NCI-H2107 treated with DMSO at 0.1 percent for 48 hours (cell line): ENCODE measurements around the gene PROK1.

Experiments used
- DNase-seq: peaks from one replicate; lab custom pipeline; 2025; ENCODE audit not compliant: unreplicated experiment; lab: John Stamatoyannopoulos, UW

PROK1 gene

DNA sequence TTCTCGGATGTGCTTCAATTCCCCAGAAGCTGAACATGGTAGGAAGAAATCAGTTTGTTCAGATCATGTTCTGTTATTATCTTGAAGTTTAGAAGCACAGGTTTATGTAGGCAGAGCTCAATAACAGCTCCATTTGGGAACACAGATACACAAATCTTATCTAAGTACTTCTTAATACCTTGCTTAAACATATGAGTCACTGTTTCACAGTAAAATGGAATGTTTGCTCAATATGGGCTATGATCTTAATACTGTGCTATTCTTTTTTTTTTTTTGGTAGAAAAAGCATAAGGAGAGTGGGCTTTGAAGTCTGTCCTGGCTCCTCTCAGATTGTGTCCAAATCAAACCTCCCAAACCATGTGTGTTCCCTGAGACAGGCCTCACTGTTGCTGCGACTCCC lies 13.4 kb downstream of the PROK1 start:
- DNase-seq: no peak

GRCh38 chr1:110465038-110465813 lies 14.3 kb downstream of the PROK1 start:
- DNase-seq: no peak

- DNase-seq: no peak
Measured at GRCh38 chr1:110465814-110466380, 14.9 kb downstream of the PROK1 start.

DNA sequence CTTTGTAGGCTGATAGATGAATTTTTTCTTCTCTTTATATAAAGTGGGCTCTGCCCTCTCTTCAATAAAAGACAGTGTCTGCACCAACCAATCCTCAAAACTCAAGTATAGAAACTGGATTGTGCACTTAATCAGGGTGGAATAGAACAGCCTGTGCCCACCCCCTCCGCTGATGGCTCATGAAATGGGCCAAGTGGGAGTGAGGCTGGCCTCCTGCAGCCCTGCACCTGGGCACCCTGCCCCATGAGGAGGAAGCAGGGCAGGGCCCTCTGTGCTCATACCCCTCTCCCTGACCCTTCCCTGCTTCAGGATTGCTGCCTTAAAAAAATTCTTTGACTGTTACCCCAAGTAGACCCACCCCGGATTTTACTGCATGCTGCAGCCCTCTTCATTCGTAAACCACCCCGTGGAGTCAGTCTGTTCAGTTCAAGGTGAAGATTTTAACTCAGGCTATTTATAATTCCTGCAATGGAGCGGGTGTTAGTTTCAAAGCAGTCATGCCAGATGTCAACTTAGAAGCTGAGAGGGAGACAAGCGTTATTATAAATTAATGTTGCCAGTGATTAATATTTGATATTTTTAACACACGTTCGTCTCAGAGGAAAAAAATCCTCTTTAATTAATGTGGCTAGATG lies 15.8 kb downstream of the PROK1 start:
- DNase-seq: no peak

DNA sequence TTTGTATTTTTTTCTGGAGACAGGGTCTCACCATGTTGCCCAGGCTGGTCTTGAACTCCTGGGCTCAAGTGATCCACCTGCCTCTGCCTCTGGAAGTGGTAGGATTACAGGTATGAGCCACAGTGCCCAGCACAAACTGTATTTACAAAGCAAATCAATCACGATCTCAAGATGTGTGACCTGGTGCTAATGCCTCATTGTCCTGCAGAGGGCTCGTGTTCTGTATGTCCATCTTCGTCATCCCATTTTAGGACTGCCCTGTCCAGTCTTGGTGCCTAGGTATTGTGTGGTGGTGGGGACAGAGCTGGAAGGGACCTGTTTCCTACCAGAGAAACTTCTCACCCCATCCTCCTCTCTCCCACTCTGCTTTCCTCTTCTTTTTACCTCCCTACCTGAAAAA lies 20.2 kb downstream of the PROK1 start:
- DNase-seq: no peak

- no peak for DNase-seq
Measured at GRCh38 chr1:110472546-110472945, 21.6 kb downstream of the PROK1 start.

DNA sequence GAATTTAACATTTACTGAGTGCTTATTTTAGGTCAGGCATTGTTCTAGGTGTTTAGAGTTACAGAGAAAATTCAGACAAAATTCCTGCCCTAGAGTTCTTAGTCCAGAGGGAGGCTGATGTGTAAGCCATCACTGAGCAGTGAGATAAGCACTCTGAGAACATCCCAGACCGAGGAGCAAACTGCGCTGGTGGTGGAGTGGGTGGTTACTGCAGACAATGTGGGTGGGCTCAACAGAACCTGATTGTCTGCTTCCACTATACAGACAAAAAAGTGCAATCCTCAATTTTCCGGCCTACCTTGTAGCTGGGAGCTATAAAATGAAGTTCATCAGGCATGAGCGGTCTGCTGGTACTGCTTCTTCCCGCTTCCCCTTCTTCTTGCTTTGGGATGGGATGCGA lies 23.5 kb downstream of the PROK1 start:
- DNase-seq: no peak

DNA sequence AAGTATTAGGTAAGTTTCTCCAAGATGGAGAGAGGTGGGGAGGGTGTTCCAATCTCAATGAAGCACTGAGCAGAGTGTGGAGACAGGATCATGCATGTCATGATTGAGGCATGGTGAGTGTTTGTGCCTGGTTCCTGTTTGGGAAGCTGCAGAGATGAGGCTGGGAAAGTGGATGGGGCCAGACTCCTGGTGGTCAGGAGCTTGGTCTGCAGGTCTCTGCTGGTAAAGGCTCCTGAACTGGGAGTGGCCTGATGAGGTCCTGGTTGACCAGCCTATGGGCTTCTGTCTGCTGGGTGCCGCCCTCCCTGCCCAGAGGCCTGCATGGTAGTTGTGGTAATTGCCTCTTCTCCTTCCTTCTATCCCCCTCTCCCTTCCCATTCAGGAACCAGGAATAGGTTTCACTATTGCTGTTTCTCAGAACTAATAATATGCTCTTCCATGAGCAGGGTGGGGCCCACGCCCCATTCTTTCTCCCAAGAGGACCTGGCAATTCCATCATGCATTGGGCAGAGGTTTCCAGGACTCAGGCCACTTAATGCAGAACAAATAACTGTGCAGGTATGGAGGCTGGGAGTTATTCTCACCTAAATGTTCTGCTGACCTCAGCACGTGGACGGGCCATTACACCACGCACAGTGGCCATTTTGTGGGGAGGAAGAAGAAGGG lies 24.5 kb downstream of the PROK1 start:
- DNase-seq: no peak

DNA sequence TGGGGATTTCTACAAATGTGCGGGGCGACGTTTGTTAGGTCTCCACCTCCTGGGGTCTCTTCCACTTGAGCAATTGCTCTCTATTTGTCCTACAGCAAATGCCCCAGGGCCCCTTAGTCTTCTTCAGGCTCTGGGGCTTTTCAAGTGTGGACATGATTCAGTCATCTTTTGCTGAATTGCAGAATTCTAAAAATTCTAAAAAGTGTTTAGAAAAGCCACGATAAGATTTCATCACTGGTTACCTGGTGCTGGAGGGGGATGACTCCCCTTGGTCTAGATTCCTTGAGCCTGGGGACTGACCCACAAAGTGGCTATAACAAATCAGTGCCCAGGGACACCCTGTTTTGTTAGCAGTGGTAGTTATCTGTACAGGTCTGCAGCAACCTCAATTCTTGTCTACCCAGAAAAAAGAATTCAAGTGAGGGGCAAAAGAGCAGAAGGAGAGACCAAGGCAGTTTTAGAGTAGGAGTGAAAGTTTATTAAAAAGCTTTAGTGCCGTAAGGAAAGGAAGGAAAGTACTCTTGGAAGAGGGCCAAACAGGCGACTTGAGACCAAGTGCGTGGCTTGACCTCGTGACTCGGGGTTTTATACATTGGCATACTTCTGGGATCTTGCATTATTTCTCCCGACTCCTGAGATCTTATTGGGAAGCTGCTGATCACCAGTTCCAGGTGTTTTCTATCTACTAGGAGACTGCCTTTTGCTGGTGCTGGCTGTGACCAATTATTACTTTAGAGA lies 25.2 kb downstream of the PROK1 start:
- no peak for DNase-seq

- DNase-seq: no peak
Measured at GRCh38 chr1:110477041-110477440, 26.1 kb downstream of the PROK1 start.

GRCh38 chr1:110477445-110477957 lies 26.6 kb downstream of the PROK1 start:
- no peak for DNase-seq

DNA sequence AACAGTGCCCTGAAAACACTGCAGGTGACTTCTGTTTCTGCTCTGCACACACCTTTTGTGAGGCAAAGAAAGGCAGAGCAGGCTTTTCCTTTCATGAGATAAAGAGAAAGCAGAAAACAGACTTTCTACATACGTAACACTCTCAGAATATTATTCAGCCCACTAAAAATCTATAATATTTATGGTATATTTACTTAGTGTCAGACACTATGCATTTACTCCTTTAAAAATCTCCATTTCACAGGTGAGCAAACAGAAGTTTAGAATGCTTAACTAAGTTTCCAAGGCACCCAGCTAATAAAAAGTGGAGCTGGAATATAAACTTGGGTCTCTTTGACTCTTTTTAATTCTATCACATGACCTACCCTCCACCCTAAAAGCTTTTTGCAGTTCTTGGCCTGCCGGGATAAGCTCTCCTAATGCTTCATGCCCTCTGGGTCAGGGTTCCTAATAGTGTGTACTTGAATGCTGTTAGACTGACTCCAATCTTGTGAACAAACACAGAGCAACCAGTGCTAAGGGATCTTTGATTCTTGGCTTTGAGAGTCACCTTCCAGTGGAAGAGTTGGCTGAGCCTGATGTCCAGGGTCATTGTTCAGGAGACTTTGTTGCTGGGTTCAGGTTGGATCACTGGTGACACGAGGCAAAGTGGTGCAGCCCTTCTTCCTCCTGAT lies 27.2 kb downstream of the PROK1 start:
- no peak for DNase-seq

DNA sequence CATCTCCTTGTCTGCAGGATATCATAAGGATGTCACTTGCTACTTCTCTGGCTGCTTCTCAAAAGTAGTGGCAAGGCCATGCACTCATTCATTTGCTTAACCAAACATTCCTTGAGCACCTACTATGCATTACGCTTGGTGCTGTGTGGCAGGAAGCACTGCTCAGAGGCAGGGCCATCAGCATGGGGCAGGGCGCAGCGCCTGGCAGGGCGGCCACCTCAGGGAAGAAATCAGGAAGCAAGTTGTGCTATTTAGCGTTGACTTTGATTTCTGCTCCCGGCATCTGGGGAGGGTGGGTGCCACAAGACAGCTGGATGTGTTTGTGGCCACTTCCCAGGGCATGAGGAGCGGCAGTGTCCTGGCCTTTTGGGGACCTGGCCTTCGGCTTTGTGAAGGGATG lies 27.9 kb downstream of the PROK1 start:
- no peak for DNase-seq

DNA sequence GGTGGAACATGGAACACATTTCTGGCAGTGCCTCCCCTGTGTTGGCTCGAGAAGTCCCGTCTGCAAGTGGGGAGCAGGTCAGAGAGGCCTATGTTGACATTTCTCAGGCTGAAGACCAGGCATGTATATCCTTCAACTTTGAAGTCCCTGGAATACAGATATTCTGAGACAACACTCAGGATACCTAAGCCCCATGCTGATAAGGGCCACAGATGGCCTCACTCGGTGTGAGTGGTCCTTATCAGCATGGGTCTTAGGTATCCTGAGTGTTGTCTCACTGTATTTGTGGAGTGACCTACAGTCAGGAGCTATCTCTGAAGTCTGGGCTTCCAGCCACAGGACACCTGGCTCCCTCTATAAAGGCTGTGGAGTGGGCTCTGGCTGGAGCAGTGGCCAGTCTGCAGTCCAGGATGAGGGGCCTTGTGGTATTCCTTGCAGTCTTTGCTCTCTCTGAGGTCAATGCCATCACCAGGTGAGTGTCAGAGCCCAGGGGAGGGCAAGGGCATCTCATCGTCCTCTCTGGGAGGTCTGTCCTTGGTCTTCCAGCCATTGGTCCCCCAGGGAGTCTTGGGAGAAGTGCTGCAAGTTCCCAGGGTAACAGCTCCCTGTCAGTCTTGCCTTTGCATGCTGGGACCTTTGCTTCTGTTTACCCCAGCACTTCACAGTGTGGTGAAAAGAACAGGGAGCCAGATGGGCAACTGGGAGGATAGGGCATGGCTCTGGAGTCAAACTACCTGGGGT lies 29.6 kb downstream of the PROK1 start:
- DNase-seq: no peak

DNA sequence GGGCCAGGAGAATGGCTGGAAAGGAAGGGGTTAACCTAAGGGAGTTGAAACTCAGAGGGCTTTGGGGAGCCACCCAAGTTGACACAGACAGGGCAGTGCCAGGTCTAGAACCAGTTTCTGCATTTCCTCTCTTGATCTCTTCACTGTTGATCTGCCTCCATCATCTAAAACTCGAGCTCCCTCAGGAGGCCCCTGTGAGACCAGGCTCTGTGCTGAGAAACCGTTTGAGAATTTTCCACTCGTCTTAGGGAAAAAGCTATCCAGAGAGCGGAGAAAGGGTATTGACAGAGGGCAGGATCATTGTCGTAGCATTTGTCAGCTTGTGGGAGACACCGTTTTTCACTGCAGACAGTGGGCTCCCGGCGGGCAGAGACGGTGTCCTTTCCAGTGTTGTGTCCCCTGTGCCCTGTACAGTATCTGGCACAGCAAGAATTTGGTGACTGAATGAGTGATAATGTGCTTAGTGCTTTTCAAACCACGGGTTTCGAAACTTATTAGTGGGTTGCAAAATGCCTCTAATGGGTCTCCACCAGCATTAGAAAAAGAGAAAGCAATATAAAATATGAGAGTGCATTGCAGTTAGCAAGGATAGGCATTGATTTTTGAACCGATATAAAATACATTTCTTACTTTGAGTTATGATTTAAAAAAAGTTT lies 31.1 kb downstream of the PROK1 start:
- no peak for DNase-seq

GRCh38 chr1:110482662-110483307 lies 31.8 kb downstream of the PROK1 start:
- no peak for DNase-seq

DNA sequence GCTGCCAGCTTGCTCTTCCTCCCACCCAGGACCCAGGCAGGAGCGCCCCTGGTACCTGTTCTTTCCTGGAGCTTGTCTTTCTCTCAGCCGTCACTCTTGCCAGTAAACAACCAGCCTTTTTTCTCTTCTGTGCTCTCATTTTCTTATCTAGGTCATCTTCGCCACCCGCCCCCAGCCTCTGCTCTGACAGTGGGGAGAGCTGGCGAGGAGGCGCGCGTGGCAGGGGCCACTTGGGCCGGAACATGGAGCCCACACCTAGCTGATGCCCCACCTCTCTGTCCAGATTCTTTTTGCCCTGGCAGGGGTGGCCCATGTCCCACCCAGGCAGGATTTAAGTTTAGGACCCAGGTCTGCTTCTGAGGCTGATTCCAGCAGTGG lies 32.3 kb downstream of the PROK1 start:
- no peak for DNase-seq

DNA sequence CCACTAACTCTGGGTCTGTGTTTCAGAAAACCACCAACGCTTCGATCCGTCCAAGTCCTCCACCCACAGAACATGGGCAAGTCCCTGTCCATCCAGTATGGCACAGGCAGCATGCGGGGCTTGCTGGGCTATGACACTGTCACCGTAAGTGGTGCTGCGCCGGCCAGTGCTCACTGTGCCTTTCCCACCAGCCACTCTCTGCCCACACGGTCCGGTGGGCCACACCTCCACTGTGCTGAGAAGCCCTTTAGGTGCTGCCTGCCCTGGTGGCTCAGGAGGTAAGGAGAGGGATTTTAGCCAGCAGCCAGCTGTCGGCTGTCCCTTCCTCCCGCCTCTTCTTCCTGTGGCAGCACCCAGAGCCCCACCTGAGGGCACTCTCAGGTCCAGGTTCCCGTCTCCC lies 33.9 kb downstream of the PROK1 start:
- DNase-seq: no peak

DNA sequence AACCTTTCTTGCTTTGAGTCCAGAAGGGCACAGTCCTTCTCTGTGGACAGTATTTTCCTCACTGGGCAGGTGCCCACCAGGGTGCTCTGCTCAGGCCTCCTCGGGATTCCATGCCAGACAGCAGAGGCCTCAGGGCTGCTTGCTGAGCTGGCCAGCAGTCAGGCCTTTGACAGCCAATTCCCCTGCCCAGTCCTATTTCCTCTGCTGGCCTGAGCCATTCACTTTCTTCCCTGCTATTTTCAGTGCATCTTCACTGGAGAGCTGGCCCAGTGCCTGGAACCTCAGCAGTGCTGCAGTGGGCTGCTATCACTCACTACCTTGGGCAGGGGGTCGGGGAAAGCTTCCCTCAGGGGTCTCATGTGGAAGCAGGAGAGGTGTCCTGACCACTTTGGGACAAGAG lies 34.8 kb downstream of the PROK1 start:
- no peak for DNase-seq
